ENCODE results near the gene ELOVL4.

ELOVL4 gene

GRCh38 chr6:79874531-79875134, 72.7 kb downstream of the ELOVL4 start:
- no peak overlapping the region for H3K4me3 ChIP-seq (ENCODE audit: low read length in 2 of 2)
- no peak overlapping the region for H3K27ac ChIP-seq (ENCODE audit: low read depth in 2 of 2, low read length in 2 of 2)
- no peaks in the 10 kb centered on the region for H3K9me3 ChIP-seq (ENCODE audit: control insufficient read depth in 2 of 2, low read length in 2 of 2)
- H3K4me1 ChIP-seq (ENCODE audit: control insufficient read depth in 2 of 2, insufficient read depth in 2 of 2, low read length in 2 of 2), result peaks cover 0 to 4% of the 10 kb centered on the region in 2 donors
- no peaks in the 10 kb centered on the region for H3K36me3 ChIP-seq (ENCODE audit: control insufficient read depth in 2 of 2, insufficient read depth in 2 of 2, low read length in 2 of 2)
- H3K9ac ChIP-seq (ENCODE audit: low read depth in 1 of 2, low read length in 2 of 2), result no peak overlapping the region
- H3K27me3 ChIP-seq (ENCODE audit: control insufficient read depth in 2 of 2, insufficient read depth in 2 of 2, low read length in 2 of 2), result no peaks in the 10 kb centered on the region

- H3K4me1 ChIP-seq (ENCODE audit: control insufficient read depth in 2 of 2, insufficient read depth in 2 of 2, low read length in 2 of 2), result peaks cover 4 to 8% of the 10 kb centered on the region in 2 donors
- no peaks in the 10 kb centered on the region for H3K27me3 ChIP-seq (ENCODE audit: control insufficient read depth in 2 of 2, insufficient read depth in 2 of 2, low read length in 2 of 2)
- no peaks in the 10 kb centered on the region for H3K9me3 ChIP-seq (ENCODE audit: control insufficient read depth in 2 of 2, low read length in 2 of 2)
- no peak overlapping the region for H3K9ac ChIP-seq (ENCODE audit: low read depth in 1 of 2, low read length in 2 of 2)
- H3K27ac ChIP-seq (ENCODE audit: low read depth in 2 of 2, low read length in 2 of 2), result no peak overlapping the region
- no peaks in the 10 kb centered on the region for H3K36me3 ChIP-seq (ENCODE audit: control insufficient read depth in 2 of 2, insufficient read depth in 2 of 2, low read length in 2 of 2)
- no peak overlapping the region for H3K4me3 ChIP-seq (ENCODE audit: low read length in 2 of 2)
Measured at GRCh38 chr6:79872986-79873385, 74.4 kb downstream of the ELOVL4 start.

GRCh38 chr6:79872303-79872702, 75.0 kb downstream of the ELOVL4 start:
- Histone ChIP-seq H3K27me3 (ENCODE audit: control insufficient read depth in 2 of 2, insufficient read depth in 2 of 2, low read length in 2 of 2) (no peaks in the 10 kb centered on the region), H3K9me3 (ENCODE audit: control insufficient read depth in 2 of 2, low read length in 2 of 2) (no peaks in the 10 kb centered on the region), H3K27ac (ENCODE audit: low read depth in 2 of 2, low read length in 2 of 2) (no peak overlapping the region)

GRCh38 chr6:79869600-79870084, 77.7 kb downstream of the ELOVL4 start:
- Histone ChIP-seq H3K27me3 (ENCODE audit: control insufficient read depth in 2 of 2, insufficient read depth in 2 of 2, low read length in 2 of 2) (no peaks in the 10 kb centered on the region), H3K27ac (ENCODE audit: low read depth in 2 of 2, low read length in 2 of 2) (no peak overlapping the region), H3K9ac (ENCODE audit: low read depth in 1 of 2, low read length in 2 of 2) (peak overlapping the region; percentile 2 to 56), H3K36me3 (ENCODE audit: control insufficient read depth in 2 of 2, insufficient read depth in 2 of 2, low read length in 2 of 2) (no peaks in the 10 kb centered on the region), H3K9me3 (ENCODE audit: control insufficient read depth in 2 of 2, low read length in 2 of 2) (no peaks in the 10 kb centered on the region), H3K4me3 (ENCODE audit: low read length in 2 of 2) (peak overlapping the region; percentile 40 to 65), H3K4me1 (ENCODE audit: control insufficient read depth in 2 of 2, insufficient read depth in 2 of 2, low read length in 2 of 2) (peaks cover 4 to 9% of the 10 kb centered on the region in 2 donors)

More at GRCh38 chr6:79872303-79872702, 75.0 kb downstream of the ELOVL4 start:
- no peaks in the 10 kb centered on the region for H3K36me3 ChIP-seq (ENCODE audit: control insufficient read depth in 2 of 2, insufficient read depth in 2 of 2, low read length in 2 of 2)
- H3K9ac ChIP-seq (ENCODE audit: low read depth in 1 of 2, low read length in 2 of 2), result no peak overlapping the region
- H3K4me3 ChIP-seq (ENCODE audit: low read length in 2 of 2), result no peak overlapping the region
- H3K4me1 ChIP-seq (ENCODE audit: control insufficient read depth in 2 of 2, insufficient read depth in 2 of 2, low read length in 2 of 2), result peaks cover 4 to 9% of the 10 kb centered on the region in 2 donors

GRCh38 chr6:79869184-79869583, 78.2 kb downstream of the ELOVL4 start:
- H3K27ac ChIP-seq (ENCODE audit: low read depth in 2 of 2, low read length in 2 of 2), result no peak overlapping the region
- H3K9ac ChIP-seq (ENCODE audit: low read depth in 1 of 2, low read length in 2 of 2), result no peak overlapping the region
- no peaks in the 10 kb centered on the region for H3K27me3 ChIP-seq (ENCODE audit: control insufficient read depth in 2 of 2, insufficient read depth in 2 of 2, low read length in 2 of 2)
- no peaks in the 10 kb centered on the region for H3K36me3 ChIP-seq (ENCODE audit: control insufficient read depth in 2 of 2, insufficient read depth in 2 of 2, low read length in 2 of 2)
- no peaks in the 10 kb centered on the region for H3K9me3 ChIP-seq (ENCODE audit: control insufficient read depth in 2 of 2, low read length in 2 of 2)
- no peak overlapping the region for H3K4me3 ChIP-seq (ENCODE audit: low read length in 2 of 2)
- H3K4me1 ChIP-seq (ENCODE audit: control insufficient read depth in 2 of 2, insufficient read depth in 2 of 2, low read length in 2 of 2), result peaks cover 4 to 9% of the 10 kb centered on the region in 2 donors

- H3K36me3 ChIP-seq (ENCODE audit: control insufficient read depth in 2 of 2, insufficient read depth in 2 of 2, low read length in 2 of 2), result no peaks in the 10 kb centered on the region
- no peak overlapping the region for H3K27ac ChIP-seq (ENCODE audit: low read depth in 2 of 2, low read length in 2 of 2)
- peak overlapping the region in 1 of 2 donors; percentile 34 for H3K4me3 ChIP-seq (ENCODE audit: low read length in 2 of 2)
- H3K27me3 ChIP-seq (ENCODE audit: control insufficient read depth in 2 of 2, insufficient read depth in 2 of 2, low read length in 2 of 2), result no peaks in the 10 kb centered on the region
- peaks cover 4 to 9% of the 10 kb centered on the region in 2 donors for H3K4me1 ChIP-seq (ENCODE audit: control insufficient read depth in 2 of 2, insufficient read depth in 2 of 2, low read length in 2 of 2)
- H3K9ac ChIP-seq (ENCODE audit: low read depth in 1 of 2, low read length in 2 of 2), result no peak overlapping the region
- no peaks in the 10 kb centered on the region for H3K9me3 ChIP-seq (ENCODE audit: control insufficient read depth in 2 of 2, low read length in 2 of 2)
Measured at GRCh38 chr6:79868098-79868722, 79.1 kb downstream of the ELOVL4 start.

All from mucosa of rectum (tissue), 2 donors.